ENCODE results near the gene FST.

The FST gene

GRCh38 chr5:53480416-53481158 is at the start of gene FST:
FST (plus strand) TSS chr5:53480629; CDS start chr5:53480792, 163 bp downstream.
- TF ChIP-seq ZFX (IDR thresholded peaks at IDR 0.05; ENCODE audit: borderline replicate concordance): no peak
- TF ChIP-seq CTCF (IDR thresholded peaks at IDR 0.05): 0 out of 2 replicates have a peak, but pooled peaks have one; percentile 6
- H3K27ac ChIP-seq: no peak within 1 kb of the TSS

GRCh38 chr5:53431665-53432064 is 48.8 kb upstream of the FST start:
- TF ChIP-seq CTCF (IDR thresholded peaks at IDR 0.05) (no peak), ZFX (IDR thresholded peaks at IDR 0.05; ENCODE audit: borderline replicate concordance) (no peak)
- no peak overlapping the region for H3K27ac ChIP-seq

GRCh38 chr5:53433026-53433425 is 47.4 kb upstream of the FST start:
- TF ChIP-seq CTCF (IDR thresholded peaks at IDR 0.05): no peak
- no peak for TF ChIP-seq ZFX (IDR thresholded peaks at IDR 0.05; ENCODE audit: borderline replicate concordance)
- H3K27ac ChIP-seq: no peak overlapping the region

GRCh38 chr5:53434541-53434940 is 45.9 kb upstream of the FST start:
- TF ChIP-seq ZFX (IDR thresholded peaks at IDR 0.05; ENCODE audit: borderline replicate concordance) (no peak), CTCF (IDR thresholded peaks at IDR 0.05) (no peak)
- no peak overlapping the region for H3K27ac ChIP-seq

GRCh38 chr5:53436480-53437191 is 43.8 kb upstream of the FST start:
- no peak overlapping the region for H3K27ac ChIP-seq
- TF ChIP-seq CTCF (IDR thresholded peaks at IDR 0.05): no peak

GRCh38 chr5:53438079-53438478 is 42.4 kb upstream of the FST start:
- no peak for TF ChIP-seq ZFX (IDR thresholded peaks at IDR 0.05; ENCODE audit: borderline replicate concordance)
- no peak for TF ChIP-seq CTCF (IDR thresholded peaks at IDR 0.05)
- no peak overlapping the region for H3K27ac ChIP-seq

Measured in 22Rv1 (cell line).